GM12892 (cell line): ENCODE measurements around the gene XIRP1.

Experiments
- POLR2A ChIP-seq: IDR thresholded peaks from 2 replicates; pipeline ENCODE4 v1.6.1; 2011; ENCODE audit warnings: low read depth, low read length, control low read depth
- POLR2AphosphoS5 ChIP-seq: IDR thresholded peaks from 2 replicates; pipeline ENCODE4 v1.6.1; 2011; ENCODE audit warnings: low read depth, low read length, control low read depth
- TAF1 ChIP-seq: IDR thresholded peaks from 2 replicates; pipeline ENCODE4 v1.6.1; 2011; ENCODE audit warnings: low read depth, mild to moderate bottlenecking, control low read depth, low read length, borderline replicate concordance

DNA sequence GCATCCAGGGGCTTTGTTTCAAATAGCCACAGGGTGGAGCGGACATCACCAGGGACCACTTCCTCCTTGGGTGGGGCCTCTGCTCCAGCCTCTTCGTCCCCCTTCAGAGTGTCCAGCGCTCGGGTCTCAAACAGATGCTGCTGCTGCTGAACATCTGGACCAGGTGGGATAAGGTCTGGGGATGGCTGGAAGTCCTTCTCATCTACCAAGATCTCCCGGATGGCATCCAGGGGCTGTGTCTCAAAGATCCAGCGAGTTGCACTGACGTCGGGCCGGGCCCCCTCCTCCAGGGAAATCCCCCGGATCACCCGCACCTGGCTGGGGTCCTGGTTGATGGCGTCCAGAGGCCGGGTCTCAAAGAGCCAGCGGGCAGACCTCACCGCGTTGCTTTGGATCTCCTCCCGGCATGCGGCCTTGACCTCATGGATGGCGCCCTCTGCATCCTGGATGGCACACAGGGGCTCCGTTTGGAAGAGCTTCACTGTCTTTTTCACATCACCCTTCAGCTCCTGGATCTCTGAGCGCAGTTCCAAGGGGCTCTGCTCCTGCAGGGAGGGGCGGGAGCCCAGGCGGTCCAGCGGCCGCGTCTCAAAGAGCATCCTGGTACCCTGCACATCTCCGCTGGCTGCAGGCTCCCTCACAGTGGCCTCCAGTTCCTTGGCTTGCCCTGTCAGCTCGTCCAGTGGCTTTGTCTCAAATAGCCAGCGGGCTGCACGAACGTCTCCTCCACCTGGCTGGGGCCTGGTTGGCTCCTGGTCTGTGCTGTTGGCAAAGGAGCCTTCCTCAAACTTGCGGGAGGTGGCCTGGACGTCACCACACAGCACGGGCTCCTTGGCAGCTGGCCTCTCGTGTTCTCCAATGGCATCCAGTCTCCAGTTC, 3.9 kb downstream of the XIRP1 start:
- no peak for TF ChIP-seq TAF1
- no peak for TF ChIP-seq POLR2A
- no peak for TF ChIP-seq POLR2AphosphoS5
